Measurements from ENCODE around the gene DMAC1.
A peak's percentile ranks its signal among the peaks of the same experiment; 100 is the strongest.

DMAC1 gene, protein sequence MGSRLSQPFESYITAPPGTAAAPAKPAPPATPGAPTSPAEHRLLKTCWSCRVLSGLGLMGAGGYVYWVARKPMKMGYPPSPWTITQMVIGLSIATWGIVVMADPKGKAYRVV

DNA sequence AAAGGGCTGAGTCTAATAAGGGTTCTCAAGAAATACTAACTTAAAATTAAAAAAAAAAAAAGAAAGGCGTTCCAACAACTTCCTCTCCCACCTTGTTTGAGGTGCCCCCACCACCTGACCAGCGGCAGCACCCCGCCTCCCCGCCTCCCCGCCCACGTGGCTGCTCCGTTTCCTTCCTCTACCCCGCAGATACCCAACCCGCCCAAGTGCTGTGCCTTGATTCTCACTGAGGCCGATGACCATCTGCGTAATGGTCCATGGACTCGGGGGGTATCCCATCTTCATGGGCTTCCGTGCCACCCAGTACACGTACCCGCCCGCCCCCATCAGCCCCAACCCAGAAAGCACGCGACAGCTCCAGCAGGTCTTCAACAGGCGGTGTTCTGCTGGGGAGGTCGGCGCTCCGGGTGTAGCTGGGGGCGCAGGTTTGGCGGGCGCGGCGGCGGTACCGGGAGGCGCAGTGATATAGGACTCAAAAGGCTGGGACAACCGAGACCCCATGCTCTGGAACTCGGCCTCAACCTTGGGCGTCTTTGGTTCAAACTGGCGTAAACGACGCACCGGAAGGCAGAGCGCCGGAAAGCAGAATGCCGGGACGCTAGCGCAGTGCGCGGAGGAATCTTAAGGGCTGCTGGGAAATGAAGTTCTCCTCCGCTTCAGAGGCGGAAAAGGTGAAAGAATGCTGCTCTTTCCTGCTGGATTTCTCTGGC lies at the start of gene DMAC1:
Gene DMAC1 (minus strand): TSS at position 545 of the 710 bp plus-strand sequence. CDS start 44 bp downstream, at position 501.
- peak; percentile 94 for DNase-seq

DNA sequence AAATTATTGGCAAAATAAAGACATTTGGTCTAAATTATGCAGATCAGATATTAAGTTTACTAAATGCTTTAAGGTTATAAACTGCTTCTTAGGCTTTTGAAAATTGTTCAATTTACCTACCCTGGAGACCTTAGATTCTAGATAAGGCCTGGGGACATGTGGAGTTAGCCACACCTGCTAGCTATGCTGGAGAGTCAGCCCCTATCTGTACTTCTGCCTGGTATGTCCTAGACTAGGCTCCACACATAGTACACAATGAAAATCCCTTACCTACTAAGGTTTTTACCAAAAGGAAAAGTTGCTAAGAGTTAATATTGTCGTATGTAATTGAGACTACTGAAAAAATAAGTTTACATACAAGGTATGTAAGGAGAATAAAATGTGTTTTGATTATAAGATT lies 49.8 kb upstream of the DMAC1 start:
- no peak for DNase-seq

DNA sequence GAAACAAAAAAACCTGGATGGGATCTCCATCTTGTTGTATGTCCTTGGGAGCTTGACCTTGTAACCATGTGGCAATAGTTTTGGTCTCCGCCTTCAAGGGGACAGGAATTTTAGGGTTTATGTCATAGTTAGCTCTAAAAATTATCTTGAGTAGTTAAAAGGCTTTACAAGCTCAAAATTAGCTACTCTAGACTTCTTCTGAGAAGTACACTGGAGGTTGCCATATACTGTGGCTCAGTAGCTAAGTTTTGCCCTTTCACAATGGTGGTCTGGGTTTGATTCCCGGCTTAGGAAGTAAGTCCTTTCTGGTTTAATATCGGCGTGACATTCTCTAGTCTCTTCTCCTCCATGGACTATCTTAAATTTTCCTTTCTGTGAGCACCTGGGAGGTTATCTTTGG lies 48.9 kb upstream of the DMAC1 start:
- DNase-seq, result no peak

DNA sequence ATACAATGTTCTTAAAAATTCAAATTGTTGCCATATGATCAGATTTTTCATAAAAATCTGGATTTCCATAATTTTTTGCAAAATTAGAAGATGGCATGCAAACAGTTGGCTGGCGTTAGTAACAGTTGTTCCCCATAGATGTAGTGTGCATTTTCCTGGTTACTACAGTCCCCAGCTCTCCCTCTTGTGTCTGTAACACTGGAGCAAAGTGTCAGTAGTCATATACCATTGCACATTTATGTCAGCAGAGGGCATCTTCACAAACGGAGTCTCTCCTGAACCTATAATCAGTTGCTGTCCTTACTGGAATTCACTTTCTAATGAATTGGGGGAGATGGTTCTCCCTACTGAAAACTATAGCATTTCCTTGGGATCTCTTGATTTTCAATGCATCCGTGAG lies 44.7 kb upstream of the DMAC1 start:
- peak; percentile 66 for DNase-seq

DNA sequence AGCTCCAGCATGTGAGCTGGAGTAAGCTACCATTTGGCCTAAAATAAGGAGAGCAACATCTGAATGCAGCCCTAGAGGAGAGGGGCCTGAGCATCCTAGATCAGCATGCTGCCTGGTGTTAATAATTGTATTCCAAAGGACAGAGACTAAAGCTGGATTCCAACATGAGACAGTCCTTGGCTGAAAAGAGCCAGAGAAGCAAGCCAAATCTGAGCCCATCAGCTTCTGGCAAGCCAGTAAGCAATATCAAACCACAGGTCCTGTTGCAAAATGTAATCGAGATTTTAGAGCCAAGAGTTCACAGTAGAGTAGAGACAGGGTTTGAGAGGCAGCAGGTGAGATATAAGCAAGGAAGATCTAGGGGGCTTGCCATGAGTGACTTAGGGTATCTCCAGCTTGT lies 42.3 kb upstream of the DMAC1 start:
- no peak for DNase-seq

DNA sequence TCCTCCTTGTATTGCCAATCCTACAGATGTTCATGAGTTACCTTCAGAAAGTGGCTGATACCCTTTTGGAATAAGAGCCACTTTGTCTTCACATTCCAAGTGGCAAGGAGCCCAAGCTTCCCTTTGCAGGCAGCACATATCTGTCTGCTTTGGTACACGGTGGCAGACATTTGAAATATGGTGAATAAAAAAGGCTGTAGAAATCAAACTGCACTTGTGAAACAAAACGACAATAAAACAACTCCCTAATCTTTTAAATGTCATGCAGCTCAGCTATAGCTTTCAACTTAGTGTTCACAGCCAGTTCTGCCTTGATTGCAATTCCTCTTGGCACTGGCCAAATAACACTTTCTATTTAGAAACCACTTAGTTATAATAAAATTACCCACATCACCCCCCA lies 35.0 kb upstream of the DMAC1 start:
- DNase-seq, result no peak

- no peak for DNase-seq
Measured at GRCh38 chr9:7828334-7828733, 28.8 kb upstream of the DMAC1 start.

DNA sequence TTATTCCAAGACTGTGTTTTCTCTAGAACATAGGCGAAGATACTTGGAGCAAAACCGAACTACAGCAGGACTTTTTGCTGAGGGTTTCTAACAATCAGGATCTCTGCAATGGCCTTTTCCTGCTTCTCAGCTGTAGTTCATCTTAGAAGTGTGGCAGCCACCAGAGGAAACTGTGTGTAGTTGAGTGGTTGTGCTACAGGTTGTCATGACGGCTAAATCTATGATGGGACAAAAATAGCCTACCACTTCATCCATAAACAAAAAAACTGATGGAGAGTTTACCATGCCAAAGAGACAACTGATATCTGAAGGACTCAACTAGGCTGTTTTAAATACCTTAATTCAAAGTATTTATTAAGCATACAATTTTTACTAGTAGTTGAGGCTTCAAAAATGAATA lies 28.2 kb upstream of the DMAC1 start:
- no peak for DNase-seq

DNA sequence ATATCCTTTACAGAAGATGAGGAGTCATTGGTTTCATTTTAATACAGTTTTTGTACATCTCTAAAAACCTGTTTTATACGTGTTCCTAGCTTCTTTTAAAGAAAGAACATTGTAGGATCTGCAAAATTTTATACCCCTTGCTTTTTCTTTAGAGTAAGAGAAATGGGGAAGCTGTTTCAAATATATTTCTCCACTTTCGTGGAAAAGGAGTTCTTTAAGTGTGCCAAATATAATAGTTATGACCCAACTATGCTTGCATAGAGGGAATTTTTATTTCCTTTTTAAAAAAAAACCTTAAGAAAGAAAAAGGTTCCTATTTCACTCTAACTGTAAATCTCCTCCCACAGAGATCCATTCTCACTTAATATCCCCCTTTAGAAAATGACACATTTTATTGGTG lies 27.5 kb upstream of the DMAC1 start:
- DNase-seq, result no peak

DNA sequence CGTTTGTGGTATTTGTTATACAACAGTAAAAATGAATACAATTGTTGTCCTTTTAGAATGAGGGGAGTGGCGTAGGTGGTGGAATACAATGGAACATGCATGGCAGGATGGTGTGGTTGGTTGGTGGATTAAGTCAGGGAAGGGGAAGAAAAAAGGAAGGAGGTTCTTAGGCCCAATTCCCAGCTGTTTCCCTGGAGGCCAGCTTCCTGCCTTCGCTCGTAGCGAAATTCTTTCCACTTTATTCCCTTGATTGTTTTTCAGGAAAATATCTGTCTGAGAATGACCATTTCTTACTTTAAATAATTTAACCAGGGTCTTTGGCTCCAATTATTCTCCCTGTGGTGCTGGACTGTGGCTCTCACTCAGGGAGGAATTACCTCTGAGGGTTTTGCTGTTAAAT lies 24.1 kb upstream of the DMAC1 start:
- DNase-seq, result no peak

- DNase-seq, result no peak
Measured at GRCh38 chr9:7819984-7820383, 20.4 kb upstream of the DMAC1 start.

- no peak for DNase-seq
Measured at GRCh38 chr9:7816021-7816420, 16.4 kb upstream of the DMAC1 start.

DNA sequence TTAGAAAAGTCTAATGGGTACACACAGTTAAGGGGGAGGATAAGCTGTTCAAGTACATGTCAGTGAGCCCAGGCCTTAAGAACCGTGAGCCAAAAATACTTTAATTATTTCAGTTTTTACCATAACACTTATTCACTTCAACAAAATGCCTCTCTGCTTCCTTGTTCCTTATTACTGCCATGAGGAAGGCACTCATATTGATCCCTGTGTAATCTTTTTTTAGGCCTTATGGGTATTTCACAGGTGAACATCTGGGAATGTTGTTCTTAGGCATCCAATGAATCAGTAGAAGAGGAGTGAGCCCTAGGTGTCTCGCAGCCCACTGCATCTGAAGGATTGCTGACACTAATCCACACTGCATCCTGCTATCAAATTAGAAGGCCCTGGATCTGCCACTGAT lies 13.5 kb upstream of the DMAC1 start:
- DNase-seq, result no peak

GRCh38 chr9:7811677-7812076 lies 12.1 kb upstream of the DMAC1 start:
- DNase-seq, result peak; percentile 40

GRCh38 chr9:7802666-7803065 lies 3.1 kb upstream of the DMAC1 start:
- DNase-seq, result no peak

GRCh38 chr9:7799944-7800285 lies 337 bp upstream of the DMAC1 start:
- no peak for DNase-seq

- DNase-seq, result no peak
Measured at GRCh38 chr9:7794196-7794595, 5.4 kb downstream of the DMAC1 start.

DNA sequence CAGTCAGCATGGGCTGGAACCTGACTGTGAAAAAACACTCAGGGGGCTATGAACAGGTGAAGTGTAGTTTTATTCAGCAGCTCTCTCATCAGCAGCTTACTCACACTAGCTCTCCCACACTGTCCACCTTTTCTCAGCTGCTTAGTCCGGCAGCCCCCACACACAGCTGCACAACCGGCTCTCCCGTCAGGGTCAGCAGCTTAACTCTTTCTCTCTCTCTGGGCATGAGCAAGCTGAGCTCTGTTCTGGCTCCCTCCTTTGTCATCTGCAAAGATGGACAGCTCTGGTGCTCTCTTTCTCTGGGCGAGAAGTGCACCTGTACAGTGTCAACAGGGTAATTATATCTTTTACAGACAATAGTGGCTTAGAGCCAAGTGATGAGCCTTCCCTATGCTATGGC lies 8.2 kb downstream of the DMAC1 start:
- DNase-seq, result peak; percentile 64

- DNase-seq, result no peak
Measured at GRCh38 chr9:7790819-7791182, 8.8 kb downstream of the DMAC1 start.

- DNase-seq, result no peak
Measured at GRCh38 chr9:7790022-7790818, 9.4 kb downstream of the DMAC1 start.

DNA sequence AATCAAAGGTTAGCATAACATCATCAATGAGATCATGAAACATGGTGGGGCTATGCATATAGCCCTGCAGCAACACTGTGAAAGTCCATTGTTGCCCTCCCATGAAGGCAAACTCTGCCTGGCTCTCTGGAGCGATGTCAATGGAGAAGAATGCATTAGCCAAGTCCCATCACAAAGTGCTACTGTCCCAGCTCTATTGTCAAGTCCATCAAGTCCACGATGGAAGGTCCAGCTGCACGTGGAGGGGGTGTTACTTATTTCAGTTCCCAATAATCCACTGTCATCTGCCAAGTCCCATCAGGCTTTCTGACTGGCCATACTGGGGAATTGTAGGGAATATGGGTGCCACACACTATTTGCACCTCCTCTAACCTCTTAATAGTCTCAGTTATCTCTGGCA lies 10.8 kb downstream of the DMAC1 start:
- DNase-seq, result no peak

GRCh38 chr9:7785813-7786212 lies 13.8 kb downstream of the DMAC1 start:
- DNase-seq, result no peak

DNA sequence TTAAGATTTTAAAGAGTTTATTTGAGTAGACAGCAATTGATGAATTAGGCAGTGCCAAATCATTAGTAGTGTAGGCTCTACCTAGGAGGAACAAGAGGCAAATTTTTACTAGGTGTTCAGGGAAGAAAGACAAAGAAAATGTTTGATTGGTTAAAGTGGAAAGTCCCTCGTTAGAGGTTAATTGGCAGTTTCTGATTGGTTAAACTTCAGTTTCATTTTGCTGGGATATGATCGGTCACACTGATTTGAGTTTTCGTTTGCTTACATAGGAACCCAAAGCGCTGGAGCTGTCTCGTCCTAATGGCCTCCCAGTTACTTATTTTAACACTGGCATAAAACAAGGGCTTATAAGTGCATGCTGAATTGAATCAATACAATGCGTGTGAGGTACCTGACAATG lies 15.1 kb downstream of the DMAC1 start:
- DNase-seq, result no peak

DNA sequence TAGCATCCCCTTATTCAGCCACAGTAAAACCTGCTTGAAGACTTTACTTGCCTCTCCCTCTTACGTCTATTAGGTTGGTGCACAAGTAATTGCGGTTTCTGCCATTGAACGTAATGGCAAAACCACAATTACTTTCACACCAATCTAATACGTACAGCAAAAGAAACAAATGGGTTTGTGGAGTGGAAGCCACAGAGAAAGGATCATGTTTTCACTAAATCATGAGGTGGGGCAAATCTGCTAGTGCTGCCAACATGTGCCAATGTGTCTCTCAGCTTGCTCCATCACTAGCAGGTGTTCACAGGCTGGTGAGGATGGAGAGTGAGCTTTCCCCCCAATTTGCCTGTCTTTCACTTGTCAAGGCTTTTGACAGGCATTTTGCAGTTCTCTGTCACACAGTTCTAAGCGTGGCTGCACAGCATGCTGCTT lies 15.9 kb downstream of the DMAC1 start:
- no peak for DNase-seq
